Smooth muscle cell (in vitro differentiated cells): Measurements from ENCODE around the gene MOCS1. TPM values are rescaled to one million over a fixed set of nuclear protein-coding genes. Genes with fewer than 3 reads are reported as not detected.

Experiments
- DNase-seq: peaks from one replicate; lab custom pipeline; 2025; ENCODE audit not compliant: unreplicated experiment; lab: John Stamatoyannopoulos, UW
- H2AFZ ChIP-seq: fragments of 200-600 bp; sonication (generic); 2 replicates; pipeline ENCODE4 v1.6.0; 2016; ENCODE audit warnings: antibody characterized with exemption, low read depth, mild to moderate bottlenecking
- H3F3A ChIP-seq: fragments of 200-600 bp; sonication (generic); 2 replicates; pipeline ENCODE4 v1.6.0; 2017; ENCODE audit warnings: antibody characterized with exemption, low read depth
- H3K27ac ChIP-seq: fragments of 200-600 bp; sonication (generic); 2 replicates; pipeline ENCODE4 v1.5.1; 2016; ENCODE audit warnings: low read depth, mild to moderate bottlenecking
- H3K27me3 ChIP-seq: fragments of 200-600 bp; sonication (generic); 2 replicates; pipeline ENCODE4 v1.6.1; 2016; ENCODE audit warnings: low read depth, mild to moderate bottlenecking
- H3K36me3 ChIP-seq: fragments of 200-600 bp; sonication (generic); 2 replicates; pipeline ENCODE4 v1.5.1; 2016; ENCODE audit warnings: low read depth
- H3K4me1 ChIP-seq: fragments of 200-600 bp; sonication (generic); 2 replicates; pipeline ENCODE4 v1.5.1; 2016; ENCODE audit warnings: low read depth
- H3K4me2 ChIP-seq: fragments of 200-600 bp; sonication (generic); 2 replicates; pipeline ENCODE4 v1.6.0; 2016; ENCODE audit warnings: mild to moderate bottlenecking
- H3K4me3 ChIP-seq: fragments of 200-600 bp; sonication (generic); 2 replicates; pipeline ENCODE4 v1.5.1; 2016; ENCODE audit warnings: mild to moderate bottlenecking
- H3K79me2 ChIP-seq: fragments of 200-600 bp; sonication (generic); 2 replicates; pipeline ENCODE4 v1.6.0; 2016; ENCODE audit warnings: low read depth, mild to moderate bottlenecking
- H3K9ac ChIP-seq: fragments of 200-600 bp; sonication (generic); 2 replicates; pipeline ENCODE4 v1.6.0; 2016; ENCODE audit warnings: low read depth
- H3K9me3 ChIP-seq: fragments of 200-600 bp; sonication (generic); replicated peaks from 2 replicates; pipeline ENCODE4 v1.5.1; 2016; ENCODE audit warnings: low read depth
- H4K20me1 ChIP-seq: fragments of 200-600 bp; sonication (generic); 2 replicates; pipeline ENCODE4 v1.6.0; 2016; ENCODE audit warnings: low read depth
- CTCF ChIP-seq: fragments of 200-600 bp; sonication (generic); IDR thresholded peaks from 2 replicates; pipeline ENCODE4 v1.5.1; 2017; ENCODE audit warnings: borderline replicate concordance, mild to moderate bottlenecking, antibody characterized with exemption; ENCODE audit not compliant: insufficient read depth, poor library complexity, severe bottlenecking
- WGBS: methylation state at CpG from one replicate; pipeline ENCODE4 v1.1.7; 2016; ENCODE audit warnings: low lambda C conversion rate; 5-methylcytosine and 5-hydroxymethylcytosine counted together
- polyA plus RNA-seq: library from polyadenylated mRNA; unstranded; fragments of >200 nt; fragmentation: Nextera tagmentation; extraction: Ambion mirVana; gene quantifications from 2 replicates; pipeline ENCODE4 v1.2.1, GENCODE V29; 2016
- total RNA-seq: library from RNA; depleted of rRNA; stranded (reverse); fragments of >200 nt; gene quantifications from 2 replicates; pipeline ENCODE4 v1.2.3, GENCODE V29; 2014

MOCS1 gene
- total and polyA plus RNA-seq, 2 experiments from 2014 or later: 7.7 to 12.1 TPM

DNA sequence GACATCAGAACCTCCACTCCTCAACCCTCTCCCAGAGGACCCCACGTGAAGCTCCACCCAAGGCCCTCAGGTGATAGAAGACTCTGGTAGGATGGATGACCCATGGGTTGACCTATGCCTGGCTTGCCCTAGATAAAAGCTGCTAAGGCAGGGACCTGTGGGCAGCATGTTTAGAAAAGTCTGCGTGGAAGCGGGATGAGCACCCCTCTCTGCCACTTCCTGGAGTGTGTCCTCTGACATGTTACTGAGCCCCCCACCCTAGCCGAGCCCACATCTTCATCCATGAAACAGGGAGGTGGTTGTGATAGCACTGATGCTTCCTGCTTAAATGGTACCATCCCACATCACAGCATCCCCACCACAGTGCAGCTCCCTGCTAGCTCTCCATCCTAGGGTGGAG lies 21.8 kb downstream of the MOCS1 start:
- Histone ChIP-seq H3K36me3 (no peaks in the 10 kb centered on the region), H3K27ac (no peak overlapping the region), H3K4me2 (no peak overlapping the region), H4K20me1 (no peaks in the 10 kb centered on the region), H3F3A (no peaks in the 10 kb centered on the region), H3K9me3 (no peaks in the 10 kb centered on the region), H3K27me3 (no peaks in the 10 kb centered on the region), H3K9ac (no peak overlapping the region), H3K4me3 (no peak overlapping the region), H2AFZ (no peak overlapping the region), H3K4me1 (no peaks in the 10 kb centered on the region), H3K79me2 (no peaks in the 10 kb centered on the region)
- no peak for DNase-seq
- 97% methylated on average over 4 of the region's 4 CpGs for WGBS
- TF ChIP-seq CTCF: no peak

GRCh38 chr6:39911513-39912125 lies 22.6 kb downstream of the MOCS1 start:
- TF ChIP-seq CTCF: no peak
- 95% methylated on average over 10 of the region's 10 CpGs for WGBS
- Histone ChIP-seq H2AFZ (no peak overlapping the region), H3K9ac (no peak overlapping the region), H3K4me1 (no peaks in the 10 kb centered on the region), H3F3A (no peaks in the 10 kb centered on the region), H3K27ac (no peak overlapping the region), H3K36me3 (no peaks in the 10 kb centered on the region), H4K20me1 (no peaks in the 10 kb centered on the region), H3K27me3 (no peaks in the 10 kb centered on the region), H3K4me3 (no peak overlapping the region), H3K4me2 (no peak overlapping the region), H3K9me3 (no peaks in the 10 kb centered on the region), H3K79me2 (no peaks in the 10 kb centered on the region)
- DNase-seq: no peak

- no peak overlapping the region for H3K4me2 ChIP-seq
- H3K9ac ChIP-seq: no peak overlapping the region
- WGBS: 100% methylated on average over 2 of the region's 2 CpGs
These were observed 23.5 kb downstream of the MOCS1 start for GRCh38 chr6:39910744-39911143.

More at GRCh38 chr6:39910744-39911143, 23.5 kb downstream of the MOCS1 start:
- Histone ChIP-seq H3K9me3 (no peaks in the 10 kb centered on the region), H3K79me2 (no peaks in the 10 kb centered on the region), H3K36me3 (no peaks in the 10 kb centered on the region), H3K4me1 (no peaks in the 10 kb centered on the region), H3K4me3 (no peak overlapping the region), H4K20me1 (no peaks in the 10 kb centered on the region), H3F3A (no peaks in the 10 kb centered on the region), H3K27me3 (no peaks in the 10 kb centered on the region), H3K27ac (no peak overlapping the region), H2AFZ (no peak overlapping the region)
- no peak for TF ChIP-seq CTCF
- no peak for DNase-seq
